ENCODE measurements around the gene CNOT4. TPM values are rescaled to one million over a fixed set of nuclear protein-coding genes. Genes with fewer than 3 reads are reported as not detected.
"Not testable (repeated sequence)": the region's sequence is repeated elsewhere in the genome, so short reads cannot be mapped to it uniquely, and the experiment has no call there.

The CNOT4 gene
- total RNA-seq, 1 donor, result 8.9 TPM

DNA sequence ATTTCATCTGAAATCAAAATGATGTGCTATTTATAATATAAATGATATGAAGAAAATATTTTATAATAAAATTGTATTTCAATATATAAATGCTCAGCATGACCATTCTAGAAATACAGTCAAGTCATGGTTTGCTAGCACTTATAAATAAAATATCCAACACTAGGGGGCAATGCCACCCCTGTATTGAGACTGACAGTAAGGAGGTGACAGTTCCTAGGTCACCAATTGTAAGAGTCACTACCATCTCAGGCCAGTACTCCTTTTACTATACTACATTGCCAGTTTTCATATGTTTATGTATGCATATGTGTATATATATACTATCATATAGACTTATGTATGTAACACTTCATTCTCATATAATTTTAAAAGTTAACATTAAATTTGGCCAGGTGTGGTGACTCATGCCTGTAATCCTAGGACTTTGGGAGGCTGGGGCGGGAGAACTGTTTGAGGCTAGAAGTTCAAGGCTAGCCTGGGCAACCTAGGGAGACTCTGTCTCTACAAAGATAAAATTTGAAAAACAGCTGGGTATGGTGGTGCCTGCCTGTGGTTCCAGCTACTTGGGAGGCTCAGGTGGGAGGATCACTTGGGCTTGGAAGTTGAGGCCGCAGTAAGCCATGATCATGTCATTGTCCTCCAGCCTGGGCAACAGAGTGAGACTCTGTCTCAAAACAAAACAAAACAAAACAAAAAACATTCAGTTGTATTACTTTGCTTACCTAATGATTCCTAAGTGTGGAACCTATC, 2.4 kb upstream of the CNOT4 start:
- peak; percentile 22 to 90 (median 72) for DNase-seq (ENCODE audit: low read depth in 2 of 3, low spot score in 2 of 3)

DNA sequence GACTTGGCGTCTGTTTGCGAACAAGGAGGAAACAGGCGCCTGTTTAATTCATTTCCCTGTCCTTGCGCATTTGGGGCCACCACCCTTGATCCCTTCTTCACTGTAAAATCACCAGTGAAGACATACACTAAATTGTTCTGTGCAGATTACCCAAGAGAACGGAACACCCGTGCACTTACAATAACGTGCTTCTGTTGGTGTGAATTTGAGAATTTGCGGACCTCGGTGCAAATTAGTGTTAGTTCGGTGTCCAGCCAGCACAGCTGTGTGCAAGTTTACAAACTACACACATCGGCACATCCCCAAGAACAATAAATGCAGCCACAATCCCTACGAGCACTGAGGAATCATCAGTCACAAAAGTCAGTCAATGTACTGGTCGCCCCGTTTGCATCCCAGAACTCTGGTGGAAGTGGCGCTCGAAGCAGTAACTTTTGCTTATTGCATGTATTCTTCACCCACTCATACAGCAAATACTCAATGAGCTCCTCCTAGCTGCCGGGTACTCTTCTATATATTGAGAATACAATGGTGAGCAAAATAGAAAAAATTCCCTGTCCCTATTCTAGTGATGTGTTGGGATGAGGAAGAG, 786 bp upstream of the CNOT4 start:
- DNase-seq (ENCODE audit: low read depth in 2 of 3, low spot score in 2 of 3), result peak in 1 of 3 donors; percentile 15

DNA sequence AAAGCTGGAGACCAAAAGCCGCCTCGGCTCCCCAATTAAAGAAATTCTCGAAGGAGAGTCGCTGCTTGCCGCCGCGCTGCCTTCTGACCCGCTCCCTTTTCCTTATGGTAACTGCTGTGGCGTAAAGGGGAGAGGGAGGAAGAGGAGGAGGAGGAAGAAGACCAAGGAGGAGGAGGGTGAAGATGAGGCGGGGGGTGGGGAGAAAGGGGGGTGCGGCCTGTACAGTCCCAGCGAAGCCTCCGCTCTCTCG, 388 bp downstream of the CNOT4 start:
- no peak for DNase-seq (ENCODE audit: low read depth in 2 of 3, low spot score in 2 of 3)

DNA sequence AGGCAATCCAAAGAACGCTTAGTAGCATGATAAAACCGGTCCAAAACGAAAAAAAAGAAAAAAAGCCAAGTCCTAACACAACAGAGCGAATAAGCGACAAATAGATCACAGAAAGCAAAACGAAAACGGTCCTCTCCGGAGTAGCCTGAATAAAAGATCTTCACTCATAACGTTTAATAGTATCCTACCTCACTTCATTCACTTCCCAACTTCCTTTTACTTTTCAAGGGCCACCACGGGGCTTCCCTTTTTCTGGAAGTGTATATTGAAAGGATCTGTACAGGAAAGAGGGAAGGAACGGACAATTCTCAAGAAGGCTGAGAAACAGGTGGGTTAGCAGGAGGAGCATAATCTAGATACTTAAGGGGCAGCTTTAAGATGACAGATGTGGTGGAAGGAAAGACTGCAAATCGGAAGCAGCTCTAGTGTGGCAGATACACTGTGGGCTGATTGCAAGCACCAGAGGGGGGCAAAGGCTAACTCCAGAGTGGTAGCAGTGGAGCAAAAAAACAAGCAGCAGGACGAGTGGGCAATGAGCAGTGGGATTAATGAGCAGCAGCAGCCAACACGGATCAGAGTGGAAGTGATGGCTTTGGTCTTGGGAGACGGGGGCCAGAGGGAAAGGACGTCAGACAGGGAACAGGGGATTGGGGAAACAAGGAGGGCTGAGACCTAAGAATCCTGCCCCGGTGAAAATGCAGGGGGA, 866 bp downstream of the CNOT4 start:
- DNase-seq (ENCODE audit: low read depth in 2 of 3, low spot score in 2 of 3), result peak; percentile 7 to 74 (median 46)

DNA sequence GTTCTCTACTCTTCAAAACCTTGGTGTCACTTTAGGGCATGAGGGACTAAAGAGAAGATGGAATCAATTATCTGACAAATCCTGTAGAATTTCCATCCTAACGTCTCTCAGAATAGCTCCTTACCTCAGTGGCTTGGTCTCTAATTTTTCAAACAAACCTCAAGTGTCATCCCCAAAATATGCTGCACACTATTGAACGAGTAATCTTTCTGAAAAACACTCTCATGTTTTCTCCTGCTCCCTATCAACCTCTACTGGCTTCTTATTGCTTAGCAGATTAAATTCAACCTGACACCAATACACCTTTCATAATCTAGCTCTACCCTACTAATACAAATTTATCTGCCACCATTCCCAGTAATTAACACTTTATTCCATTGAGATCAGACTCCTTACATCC, 8.5 kb downstream of the CNOT4 start:
- peak in 1 of 3 donors; percentile 24 for DNase-seq (ENCODE audit: low read depth in 2 of 3, low spot score in 2 of 3)

DNA sequence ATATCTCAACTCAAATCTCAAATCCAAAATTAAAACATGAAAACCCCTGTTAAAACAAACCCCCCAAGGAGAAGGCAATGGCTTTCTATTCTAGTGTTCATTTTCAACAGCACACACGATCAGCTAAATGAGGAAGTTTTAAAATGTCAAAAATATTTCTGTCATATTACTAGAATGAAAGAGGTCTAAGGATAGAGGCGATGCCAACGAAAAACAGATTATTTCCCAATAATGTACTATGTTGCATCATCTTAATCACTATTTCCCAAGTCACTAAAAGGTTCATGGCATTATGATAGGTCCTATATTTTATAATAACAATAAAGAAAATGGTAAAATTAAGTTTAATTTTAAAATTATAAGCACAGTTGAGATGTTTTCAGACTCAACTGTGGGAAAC, 10.1 kb downstream of the CNOT4 start:
- peak in 1 of 3 donors; percentile 26 for DNase-seq (ENCODE audit: low read depth in 2 of 3, low spot score in 2 of 3)

DNA sequence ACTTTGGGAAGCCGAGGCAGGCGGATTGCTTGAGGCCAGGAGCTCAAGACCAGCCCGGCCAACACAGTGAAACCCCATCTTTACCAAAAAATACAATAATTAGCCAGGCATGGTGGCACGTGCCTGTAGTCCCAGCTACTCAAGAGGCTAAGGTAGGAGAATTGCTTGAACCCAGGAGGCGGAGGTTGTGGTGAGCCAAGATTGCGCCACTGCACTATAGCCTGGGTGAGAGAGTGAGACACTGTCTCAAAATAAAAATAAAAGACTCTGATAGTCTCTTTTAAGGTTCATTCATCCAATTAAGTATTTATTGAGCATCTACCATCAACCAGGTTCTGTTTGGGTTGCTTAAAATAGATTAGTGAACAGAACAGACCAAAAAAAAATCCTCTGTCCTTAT, 12.7 kb downstream of the CNOT4 start:
- not testable (repeated sequence) for DNase-seq (ENCODE audit: low read depth in 2 of 3, low spot score in 2 of 3)

DNA sequence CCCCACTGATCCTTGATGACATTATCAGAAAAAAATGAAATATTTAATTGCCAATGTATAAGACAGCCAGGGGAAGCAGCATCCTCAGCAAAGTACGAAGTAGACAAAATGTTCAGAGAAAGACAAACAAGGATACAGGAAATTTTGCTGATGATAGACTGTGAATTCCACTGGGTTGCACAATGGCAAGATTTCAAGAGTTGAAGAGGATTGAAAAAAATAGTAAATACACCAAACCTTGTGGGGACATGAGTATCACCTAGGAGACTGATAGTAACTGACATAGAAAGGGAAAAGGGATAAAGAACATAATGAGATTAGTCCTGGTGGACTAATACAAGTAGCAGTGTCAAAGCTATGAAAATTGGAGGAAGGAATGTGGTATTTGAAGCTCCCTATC, 16.5 kb downstream of the CNOT4 start:
- no peak for DNase-seq (ENCODE audit: low read depth in 2 of 3, low spot score in 2 of 3)

DNA sequence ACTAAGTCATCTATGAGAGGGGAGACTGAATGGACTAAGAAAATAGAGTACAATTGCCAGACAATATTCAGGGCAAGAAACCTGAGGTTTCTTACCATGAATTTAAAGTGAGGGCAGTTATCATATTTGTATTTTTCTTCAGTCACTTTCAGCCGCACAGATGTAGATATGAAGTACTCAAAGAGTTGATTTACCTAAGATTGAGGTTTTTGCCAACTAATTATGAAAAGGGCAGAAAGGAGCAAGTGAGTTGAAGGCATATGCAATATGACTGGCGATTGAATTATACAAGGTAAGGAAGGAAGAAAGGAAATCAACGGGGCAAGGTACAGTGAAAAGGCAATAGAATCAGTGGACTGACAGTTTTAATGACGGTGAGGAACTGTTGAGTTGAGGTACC, 17.8 kb downstream of the CNOT4 start:
- DNase-seq (ENCODE audit: low read depth in 2 of 3, low spot score in 2 of 3), result no peak

DNA sequence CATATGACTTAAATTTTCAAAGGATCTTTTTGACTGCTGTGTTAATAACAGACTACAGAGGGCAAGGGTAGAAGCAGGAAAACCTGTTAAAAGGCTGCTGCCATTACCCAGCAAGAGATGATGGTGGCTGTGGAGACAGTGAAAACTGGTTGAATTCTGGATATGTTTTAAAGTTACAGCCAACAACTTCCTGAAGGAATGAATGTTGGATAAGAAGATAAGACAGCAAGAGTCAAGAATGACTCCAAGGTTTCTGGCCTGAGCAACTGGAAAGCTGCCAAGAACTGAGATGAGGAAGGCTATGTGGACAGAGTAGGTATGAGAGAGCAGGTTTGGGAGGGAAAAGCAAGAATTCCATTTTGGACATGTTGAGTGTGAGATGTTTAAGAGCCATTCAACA, 19.1 kb downstream of the CNOT4 start:
- DNase-seq (ENCODE audit: low read depth in 2 of 3, low spot score in 2 of 3), result no peak

DNA sequence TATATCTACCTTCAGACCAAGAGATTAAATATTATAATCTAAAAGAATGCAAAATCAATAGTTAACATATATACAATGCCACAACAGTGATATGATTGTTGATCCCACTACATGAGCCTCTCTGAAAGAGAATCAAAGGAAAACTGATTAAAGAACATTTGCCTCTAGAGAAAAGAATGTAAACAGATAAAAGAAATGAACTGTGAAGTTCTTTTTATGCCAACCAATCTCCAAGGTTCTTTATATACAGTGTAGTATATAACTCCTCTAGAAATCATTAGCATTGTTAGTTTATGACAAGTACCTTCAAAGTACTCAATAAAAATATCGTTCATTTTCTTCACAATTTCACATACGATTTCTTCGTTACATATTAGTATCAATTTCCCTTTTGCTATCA, 20.1 kb downstream of the CNOT4 start:
- no peak for DNase-seq (ENCODE audit: low read depth in 2 of 3, low spot score in 2 of 3)

DNA sequence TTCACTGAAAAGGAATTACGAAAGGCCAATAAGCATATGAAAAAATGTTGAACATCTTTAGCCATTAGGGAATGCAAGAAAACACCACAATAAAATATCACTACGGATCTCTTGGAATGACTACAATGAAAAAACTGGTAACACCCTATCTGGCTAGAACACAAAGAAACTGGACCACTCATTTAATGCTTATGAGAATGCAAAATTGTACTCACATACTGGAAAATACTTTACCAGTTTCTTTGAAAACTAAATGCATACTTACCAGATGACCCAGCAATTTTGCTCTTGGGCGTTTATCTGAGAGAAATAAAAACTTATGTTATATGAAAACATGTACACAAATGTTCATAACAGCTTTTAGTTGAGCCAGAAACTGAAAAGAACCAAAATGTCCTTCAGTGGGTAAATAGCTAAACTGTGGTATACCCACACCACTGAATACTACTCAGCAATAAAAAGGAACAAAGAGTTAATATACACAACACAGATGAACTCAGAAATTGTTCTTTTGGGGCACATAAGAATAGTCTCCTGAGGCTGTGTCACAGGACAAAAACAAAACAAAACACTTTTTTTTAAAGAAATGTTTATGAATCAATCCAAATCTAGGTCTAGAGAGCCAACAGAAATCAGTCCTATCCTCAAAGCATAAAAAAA, 23.5 kb downstream of the CNOT4 start:
- no peak for DNase-seq (ENCODE audit: low read depth in 2 of 3, low spot score in 2 of 3)

DNA sequence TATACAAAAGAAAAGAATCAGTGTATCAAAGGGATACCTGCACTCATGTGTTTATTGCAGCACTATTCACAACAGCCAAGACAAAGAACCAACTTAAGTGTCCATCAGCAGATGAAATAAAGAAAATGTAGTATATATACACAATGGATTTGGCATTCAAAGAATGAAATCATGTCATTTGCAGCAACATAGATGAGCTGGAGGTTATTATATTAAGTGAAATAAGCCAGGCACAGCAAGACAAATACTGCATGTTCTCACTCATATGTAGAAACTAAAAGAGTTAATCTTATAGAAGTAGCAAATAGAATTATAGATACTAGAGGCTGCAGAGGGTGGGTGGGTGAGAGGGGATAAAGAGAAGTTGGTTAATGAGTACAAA, 28.3 kb downstream of the CNOT4 start:
- no peak for DNase-seq (ENCODE audit: low read depth in 2 of 3, low spot score in 2 of 3)

DNA sequence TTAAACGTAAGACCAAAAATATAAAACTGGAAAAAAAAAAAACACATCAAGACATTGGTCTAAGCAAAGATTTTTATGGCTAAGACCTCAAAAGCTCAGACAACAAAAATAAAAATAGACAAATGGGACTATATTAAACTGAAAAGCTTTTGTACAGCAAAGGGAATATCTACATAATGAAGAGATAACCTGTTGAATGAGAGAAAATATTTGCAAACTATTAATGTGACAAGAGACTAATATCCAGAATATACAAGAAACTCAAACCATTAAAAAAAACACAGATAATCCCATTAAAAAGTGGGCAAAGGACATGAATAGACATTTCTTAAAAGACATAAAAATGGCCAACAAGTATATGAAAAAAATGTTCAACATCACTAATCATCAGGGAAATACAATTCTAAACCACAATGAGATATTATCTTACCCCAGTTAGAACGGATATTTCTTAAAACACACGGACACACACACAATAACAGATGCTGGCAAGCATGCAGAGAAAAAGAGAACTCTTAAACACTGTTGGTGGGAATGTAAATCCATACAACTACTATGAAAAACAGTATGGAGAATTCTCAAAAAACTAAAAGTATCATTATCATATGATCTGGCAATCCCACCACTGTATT, 28.8 kb downstream of the CNOT4 start:
- peak in 1 of 3 donors; percentile 63 for DNase-seq (ENCODE audit: low read depth in 2 of 3, low spot score in 2 of 3)

DNA sequence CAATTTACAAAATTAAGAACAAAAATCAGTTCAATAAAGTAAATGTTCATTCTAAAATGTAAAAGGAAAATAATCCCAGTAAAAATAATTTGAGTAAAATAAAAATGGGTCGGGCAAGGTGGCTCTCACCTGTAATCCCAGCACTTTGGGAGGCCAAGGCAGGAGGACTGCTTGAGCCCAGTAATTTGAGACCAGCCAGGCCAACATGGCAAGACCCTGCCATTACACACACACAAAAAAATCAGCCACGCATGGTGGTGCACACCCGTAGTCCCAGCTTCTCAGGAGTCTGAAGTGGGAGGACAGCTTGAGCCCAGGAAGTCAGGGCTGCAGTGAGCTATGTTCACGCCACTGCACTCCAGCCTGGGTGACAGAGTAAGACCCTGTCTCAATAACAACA, 34.4 kb downstream of the CNOT4 start:
- DNase-seq (ENCODE audit: low read depth in 2 of 3, low spot score in 2 of 3), result no peak

DNA sequence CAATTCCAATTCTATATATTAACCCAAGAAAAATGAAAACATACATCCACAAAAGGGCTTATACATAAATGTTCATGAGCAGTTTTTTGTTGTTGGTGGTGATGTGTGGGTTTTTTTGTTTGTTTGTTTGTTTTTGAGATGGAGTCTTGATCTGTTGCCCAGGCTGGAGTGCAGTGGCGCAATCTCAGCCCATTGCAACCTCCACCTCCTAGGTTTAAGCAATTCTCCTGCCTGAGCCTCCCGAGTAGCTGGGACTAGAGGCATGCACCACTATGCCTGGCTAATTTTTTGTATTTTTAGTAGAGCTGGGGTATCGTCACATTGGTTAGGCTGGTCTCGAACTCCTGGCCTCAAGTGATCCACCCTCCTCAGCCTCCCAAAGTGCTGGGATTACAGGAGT, 40.2 kb downstream of the CNOT4 start:
- DNase-seq (ENCODE audit: low read depth in 2 of 3, low spot score in 2 of 3), result not testable (repeated sequence)

DNA sequence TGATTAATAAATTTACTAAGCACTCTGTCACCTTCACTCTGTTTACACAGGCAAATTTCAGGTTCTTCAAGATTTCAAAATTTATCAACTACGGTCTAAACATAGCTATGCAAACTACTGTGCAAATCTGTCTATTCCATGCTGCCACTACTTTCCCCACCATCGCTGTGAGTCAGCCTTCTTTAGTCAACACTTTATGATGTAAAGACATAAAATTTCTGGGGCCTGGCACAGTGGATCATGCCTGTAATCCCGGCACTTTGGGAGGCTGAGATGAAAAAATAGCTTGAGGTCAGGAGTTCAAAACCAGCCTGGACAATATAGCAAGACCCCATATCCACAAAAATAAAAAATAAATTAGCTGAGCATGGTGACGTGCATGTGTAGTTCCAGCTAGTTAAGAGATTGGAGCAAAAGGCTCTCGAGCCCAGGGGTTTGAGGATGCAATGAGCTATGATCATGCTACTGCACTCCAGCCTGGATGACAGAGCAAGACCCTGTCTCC, 42.6 kb downstream of the CNOT4 start:
- no peak for DNase-seq (ENCODE audit: low read depth in 2 of 3, low spot score in 2 of 3)

DNA sequence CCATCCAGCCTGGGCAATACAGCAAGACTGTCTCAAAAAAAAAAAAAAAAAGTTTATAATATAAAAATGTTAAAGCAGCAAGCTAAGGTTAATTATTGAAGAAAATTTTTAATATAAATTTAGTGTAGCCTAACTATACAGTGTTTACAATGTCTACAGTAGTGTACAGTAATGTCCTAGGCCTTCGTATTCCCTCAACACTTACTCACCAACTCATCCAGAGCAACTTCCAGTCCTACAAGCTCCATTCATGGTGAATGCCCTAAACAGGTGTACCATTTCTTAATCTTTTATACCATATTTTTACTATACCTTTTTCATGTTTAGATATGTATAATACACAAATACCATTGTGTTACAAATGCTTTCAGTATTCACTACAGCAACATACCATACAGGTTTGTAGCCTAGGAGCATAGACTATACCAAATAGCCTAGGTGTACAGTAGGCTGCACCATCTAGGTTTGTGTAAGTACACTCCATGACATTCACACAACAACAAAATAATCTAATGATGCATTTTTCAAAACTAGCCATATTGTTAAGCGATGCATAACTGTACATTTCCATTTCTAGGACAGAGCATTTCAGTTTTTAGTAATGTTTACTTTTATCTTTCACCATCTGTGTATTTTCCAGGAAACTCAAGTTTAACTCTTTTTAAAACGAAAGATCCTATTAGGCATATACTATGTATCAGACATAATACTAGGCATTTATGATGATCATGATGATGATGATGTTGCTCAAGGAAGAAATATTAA, 43.3 kb downstream of the CNOT4 start:
- DNase-seq (ENCODE audit: low read depth in 2 of 3, low spot score in 2 of 3), result no peak

DNA sequence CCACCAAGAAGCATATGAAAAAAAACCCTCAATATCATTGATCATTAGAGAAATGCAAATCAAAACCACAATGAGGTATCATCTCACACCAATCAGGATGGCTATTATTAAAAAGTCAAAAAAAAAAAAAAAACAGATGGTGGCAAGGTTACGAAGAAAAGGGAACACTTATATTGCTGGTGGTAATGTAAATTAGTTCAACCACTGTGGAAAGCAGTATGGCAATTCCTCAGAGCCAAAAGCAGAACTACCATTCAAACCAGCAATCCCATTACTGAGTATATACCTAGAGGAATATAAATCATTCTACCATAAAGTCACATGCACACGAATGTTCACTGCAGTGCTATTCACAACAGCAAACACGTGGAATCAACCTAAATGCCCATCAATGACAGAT, 46.0 kb downstream of the CNOT4 start:
- peak in 1 of 3 donors; percentile 16 for DNase-seq (ENCODE audit: low read depth in 2 of 3, low spot score in 2 of 3)

DNA sequence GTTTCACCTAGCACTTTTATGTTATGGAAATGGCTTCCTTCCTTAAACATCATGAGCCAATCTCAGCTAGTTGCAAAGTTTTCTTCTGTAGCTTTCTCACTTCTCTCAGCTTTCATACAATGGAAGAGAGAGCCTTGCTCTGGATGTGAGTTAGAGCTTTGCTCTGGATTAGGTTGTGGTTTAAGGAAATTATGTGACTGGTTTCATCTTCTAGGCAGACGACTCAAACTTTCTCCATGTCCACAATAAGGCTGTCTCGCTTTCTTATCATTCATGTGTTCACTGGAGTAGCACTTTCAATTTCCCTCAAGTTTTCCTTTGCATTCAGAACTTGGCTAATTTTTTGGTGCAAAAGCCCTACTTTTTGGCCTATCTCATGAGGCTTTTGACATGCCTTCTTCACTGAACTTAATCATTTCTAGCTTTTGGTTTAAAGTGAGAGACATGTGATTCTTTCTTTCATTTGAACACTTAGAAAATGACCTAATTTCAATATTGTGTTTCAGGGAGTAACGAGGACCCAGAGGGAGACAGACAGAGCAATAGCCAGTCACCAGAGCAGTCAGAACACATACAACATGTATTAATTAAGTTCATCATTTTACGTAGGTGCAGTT, 49.8 kb downstream of the CNOT4 start:
- no peak for DNase-seq (ENCODE audit: low read depth in 2 of 3, low spot score in 2 of 3)

Measured in hematopoietic multipotent progenitor cell (in vitro differentiated cells).